K562 (cell line): ENCODE measurements around the gene KHNYN. TPM values are rescaled to one million over a fixed set of nuclear protein-coding genes. Genes with fewer than 3 reads are reported as not detected.

Source experiments
- ATAC-seq: fragments of 200-7000 bp; cut with Tn5 transposase; 3 replicates; pipeline ENCODE4 v1.9.1; 2020; ENCODE audit warnings: moderate library complexity
- Bru-seq: library from RNA; stranded (reverse); fragments of 400-500 nt; gene quantifications from one replicate; lab custom pipeline; 2021; lab: Mats Ljungman, UMichigan
- BruChase-seq, 2 experiments: library from RNA; stranded (reverse); fragments of 400-500 nt; gene quantifications; one replicate each; lab custom pipeline; 2021; lab: Mats Ljungman, UMichigan
- BruUV-seq: library from RNA; stranded (reverse); fragments of 400-500 nt; replicated peaks from 2 replicates; lab custom pipeline; 2021; lab: Mats Ljungman, UMichigan
- CTCF ChIA-PET: fragments of 300-600 bp; formaldehyde crosslinking; extraction: SDS; loops from one replicate; lab custom pipeline; 2021; ENCODE audit warnings: low intra/inter-chr PET ratio; lab: Yijun Ruan, JAX
- POLR2A ChIA-PET: fragments of 300-600, 350-650 bp; sonication (Branson Sonifier 250); formaldehyde crosslinking; extraction: SDS; loops from one replicate; lab custom pipeline; 2021; ENCODE audit warnings: antibody characterized with exemption, inconsistent platforms; lab: Yijun Ruan, JAX
- DNase-seq, 4 experiments: peaks; one replicate each; pipeline versions ENCODE4 v3.0.0 to v3.0.0-alpha.2; 2011 to 2018; ENCODE audit warnings: low spot score in 3 of 4, mixed read lengths in 3 of 4; ENCODE audit errors: extremely low read depth in 1 of 4
- FAIRE-seq: peaks from 2 replicates; lab custom pipeline; 2011; peaks lifted over from hg19 to GRCh38; lab: Jason Lieb, UNC
- H2AFZ ChIP-seq: 2 replicates; pipeline ENCODE4 v1.6.0; 2011; ENCODE audit warnings: low read depth, low read length, control low read depth, inconsistent platforms
- H3K27ac ChIP-seq: fragments of 200-600 bp; 3 replicates; pipeline ENCODE4 v1.8.0; 2011; ENCODE audit warnings: low read depth, mild to moderate bottlenecking, control low read depth, inconsistent platforms, low read length, moderate library complexity, mixed read lengths; ENCODE audit errors: extremely low read depth
- H3K27me3 ChIP-seq, 2 experiments: fragments of 300-600 bp in 1 of 2; 2 replicates in 1 of 2; 3 replicates in 1 of 2; pipeline versions ENCODE4 v1.6.0 to v1.8.0; 2011; ENCODE audit warnings: inconsistent platforms in 2 of 2, low read length in 2 of 2, mild to moderate bottlenecking in 1 of 2, mixed read lengths in 1 of 2, moderate library complexity in 1 of 2; ENCODE audit not compliant: control insufficient read depth in 2 of 2, insufficient read depth in 2 of 2
- H3K36me3 ChIP-seq: fragments of 300-600 bp; 3 replicates; pipeline ENCODE4 v1.8.0; 2011; ENCODE audit warnings: mild to moderate bottlenecking, low read length, inconsistent platforms; ENCODE audit not compliant: control insufficient read depth, insufficient read depth
- H3K4me1 ChIP-seq, 2 experiments: fragments of 200-600 bp in 1 of 2; replicated peaks in 1 of 2; 2 replicates in 1 of 2; 3 replicates in 1 of 2; pipeline versions ENCODE4 v1.5.1 to v1.8.0; 2011; ENCODE audit warnings: inconsistent platforms in 2 of 2, low read length in 2 of 2, mild to moderate bottlenecking in 1 of 2, mixed read lengths in 1 of 2, moderate library complexity in 1 of 2; ENCODE audit not compliant: control insufficient read depth in 2 of 2, insufficient read depth in 2 of 2
- H3K4me2 ChIP-seq: 2 replicates; pipeline ENCODE4 v1.6.1; 2011; ENCODE audit warnings: low read length, control low read depth, inconsistent platforms, mixed read lengths; ENCODE audit not compliant: insufficient read depth
- H3K4me3 ChIP-seq: fragments of 200-600 bp; sonication (generic), shearing (Covaris generic); 2 replicates; pipeline ENCODE4 v1.5.1; 2016; ENCODE audit warnings: control low read depth, inconsistent platforms
- H3K79me2 ChIP-seq: fragments of 200-600 bp; 3 replicates; pipeline ENCODE4 v1.8.0; 2011; ENCODE audit warnings: low read length, inconsistent platforms; ENCODE audit not compliant: control insufficient read depth, insufficient read depth
- H3K9ac ChIP-seq, 2 experiments: 2 replicates each; pipeline versions ENCODE4 v1.6.0 to v1.6.1; 2011; ENCODE audit warnings: low read depth in 2 of 2, low read length in 2 of 2, control low read depth in 1 of 2, inconsistent platforms in 1 of 2, mild to moderate bottlenecking in 1 of 2, mixed read lengths in 1 of 2; ENCODE audit not compliant: insufficient read depth in 1 of 2
- H3K9me1 ChIP-seq: one replicate; pipeline ENCODE4 v1.6.0; 2011; ENCODE audit warnings: inconsistent platforms, mild to moderate bottlenecking, low read length, moderate library complexity; ENCODE audit not compliant: control insufficient read depth, insufficient read depth
- H3K9me3 ChIP-seq: replicated peaks from 2 replicates; pipeline ENCODE4 v1.5.1; 2011; ENCODE audit warnings: low read depth, low read length, inconsistent platforms; ENCODE audit not compliant: control insufficient read depth, insufficient read depth
- H4K20me1 ChIP-seq: replicated peaks from 2 replicates; pipeline ENCODE4 v1.6.1; 2011; ENCODE audit warnings: low read length, inconsistent platforms, mixed read lengths; ENCODE audit not compliant: control insufficient read depth, insufficient read depth
- BCOR ChIP-seq: fragments of 450-650 bp; IDR thresholded peaks from 2 replicates; pipeline ENCODE4 v1.6.1; 2016
- COPS2 ChIP-seq: fragments of 450-650 bp; conservative IDR thresholded peaks from 2 replicates; pipeline ENCODE4 v1.6.1; 2016; ENCODE audit warnings: mild to moderate bottlenecking, moderate library complexity
- CREM ChIP-seq: IDR thresholded peaks from 2 replicates; pipeline ENCODE4 v1.6.1; 2014; ENCODE audit warnings: antibody characterized with exemption, low read depth
- HMG20A ChIP-seq: fragments of 450-650 bp; formaldehyde crosslinking; conservative IDR thresholded peaks from 2 replicates; pipeline ENCODE4 v1.4.0; 2020; ENCODE audit warnings: mild to moderate bottlenecking, mixed read lengths
- NONO ChIP-seq, 2 experiments: fragments of 200-400 bp in 1 of 2; fragments of 450-650 bp in 1 of 2; formaldehyde crosslinking in 1 of 2; IDR thresholded peaks; 2 replicates each; pipeline ENCODE4 v1.6.1; 2017; ENCODE audit warnings: low read depth in 2 of 2, mild to moderate bottlenecking in 2 of 2, moderate library complexity in 2 of 2, low read length in 1 of 2
- RERE ChIP-seq: sonication (generic); formaldehyde crosslinking; IDR thresholded peaks from 2 replicates; pipeline ENCODE4 v1.8.0; 2023; ENCODE audit warnings: missing genetic modification reagents, mild to moderate bottlenecking, borderline replicate concordance
- U2AF1 ChIP-seq: fragments of 200-400 bp; formaldehyde crosslinking; optimal IDR thresholded peaks from 2 replicates; pipeline ENCODE3; 2017; ENCODE audit warnings: mild to moderate bottlenecking, low read depth, low read length, moderate library complexity
- USF1 ChIP-seq: sonication (generic); formaldehyde crosslinking; IDR thresholded peaks from 2 replicates; pipeline ENCODE4 v1.9.0; 2022; ENCODE audit warnings: mild to moderate bottlenecking, missing genetic modification reagents
- ZC3H8 ChIP-seq: fragments of 450-650 bp; IDR thresholded peaks from 2 replicates; pipeline ENCODE4 v1.6.1; 2017
- WGBS: fragments of 100-300 bp; shearing (Covaris generic); methylation state at CpG from one replicate; pipeline ENCODE4 v1.1.6; 2016; ENCODE audit warnings: low coverage, mixed read lengths; ENCODE audit not compliant: insufficient coverage; ENCODE audit errors: missing lambda C conversion rate; 5-methylcytosine and 5-hydroxymethylcytosine counted together
- in situ Hi-C: fragments of 300-500 bp; cut with MboI; formaldehyde crosslinking; loops from 4 replicates; pipeline ENCODE4 v1.15.0; 2018; ENCODE audit warnings: inconsistent platforms, mixed read lengths
- intact Hi-C: fragments of 100-400 bp; cut with micrococcal nuclease; formaldehyde crosslinking; loops from 2 replicates; pipeline ENCODE4 v1.14.2; 2022
- long read RNA-seq, 3 experiments: library from polyadenylated mRNA in 2 of 3; library from RNA in 1 of 3; unstranded in 2 of 3; stranded (forward) in 1 of 3; transcript quantifications; one replicate each; pipeline ENCODE4 v2.0.0, GENCODE V29; 2019 to 2022
- polyA minus RNA-seq, 3 experiments: library from RNA; depleted of rRNA, polyadenylated mRNA; stranded (reverse); fragments of >200 nt; gene quantifications; 2 replicates each; pipeline ENCODE4 v1.2.3, GENCODE V29; 2011
- polyA plus RNA-seq, 8 experiments: library from polyadenylated mRNA; depleted of rRNA in 4 of 8; stranded (reverse) in 5 of 8; unstranded in 3 of 8; fragments of >200 nt; fragmentation: Nextera tagmentation in 2 of 8; fragmentation: Illumina TruSeq in 1 of 8; extraction: Ambion mirVana in 2 of 8; extraction: Trizol in 1 of 8; gene quantifications; 2 replicates each; pipeline versions ENCODE4 v1.2.1 to v1.2.3, GENCODE V29; 2011 to 2014; ENCODE audit warnings: inconsistent platforms in 1 of 8, missing spikeins in 1 of 8
- total RNA-seq, 7 experiments: library from RNA; depleted of rRNA in 6 of 7; stranded (reverse); fragments of >200 nt in 6 of 7; fragmentation: Illumina TruSeq in 2 of 7; extraction: Trizol in 2 of 7; gene quantifications; 2 replicates each; pipeline versions ENCODE4 v1.2.1 to v1.2.3, GENCODE V29; 2011 to 2021; ENCODE audit warnings: low replicate concordance in 1 of 7

Gene KHNYN
- 28.3 and 36.5 TPM in 2 replicates for total RNA-seq (2011; cell fraction: chromatin; rRNA removed; ENCODE audit: low replicate concordance)
- total RNA-seq (2011; cell fraction: nucleolus; rRNA removed) = 27.8 and 28.2 TPM in 2 replicates
- total RNA-seq (2011; cell fraction: nucleoplasm; rRNA removed) = 29.5 and 37.6 TPM in 2 replicates
- total RNA-seq (2014; rRNA removed) (18.6 and 26.9 TPM in 2 replicates), total RNA-seq (2014; rRNA removed; fragmentation: Illumina TruSeq; extraction: Trizol) (13.6 and 14.2 TPM in 2 replicates), total RNA-seq (2015; rRNA removed; fragmentation: Illumina TruSeq; extraction: Trizol) (14.5 and 14.6 TPM in 2 replicates), total RNA-seq (2021) (20.0 and 26.0 TPM in 2 replicates), polyA plus RNA-seq (2011; rRNA removed) (12.4 and 14.8 TPM in 2 replicates), polyA plus RNA-seq (2014; fragmentation: Illumina TruSeq; extraction: Trizol) (14.1 and 18.3 TPM in 2 replicates), polyA plus RNA-seq (2014; fragmentation: Nextera tagmentation; extraction: Ambion mirVana) (1 to 10 TPM in 1 of 2 experiments, under 1 TPM in 1; 0.76 to 1.8 TPM), polyA plus RNA-seq (2014; rRNA removed) (14.4 and 16.5 TPM in 2 replicates), polyA minus RNA-seq (2011; rRNA and poly(A)+ RNA removed) (16.5 and 17.2 TPM in 2 replicates), Bru-seq, nascent RNA (percentile 67 among the genes with signal in this experiment), BruChase-seq, experiment 1, labeled RNA remaining after a 2-hour chase (percentile 69 among the genes with signal in this experiment), BruChase-seq, experiment 2, labeled RNA remaining after a 6-hour chase (percentile 75 among the genes with signal in this experiment)
- polyA plus RNA-seq (2011; cell fraction: cytosol; rRNA removed) = 8.9 and 10.7 TPM in 2 replicates
- 35.7 and 38.4 TPM in 2 replicates for polyA plus RNA-seq (2011; cell fraction: nucleus; rRNA removed)
- polyA plus RNA-seq (2012) = 15.4 and 24.1 TPM in 2 replicates
- 8.8 and 9.6 TPM in 2 replicates for polyA minus RNA-seq (2011; cell fraction: cytosol; rRNA and poly(A)+ RNA removed)
- polyA minus RNA-seq (2011; cell fraction: nucleus; rRNA and poly(A)+ RNA removed) = 29.2 and 37.0 TPM in 2 replicates
- long read RNA-seq, experiment 1, transcript KHNYN-202 (8 exons, 3,359 nt) = major isoform, 6 of 59 reads
- long read RNA-seq, experiment 1, transcript KHNYN-206 (8 exons, 2,443 nt) = minor isoform, 5 of 59 reads
- long read RNA-seq, experiment 1, partial matches to known transcripts = 45 of 59 reads
- long read RNA-seq, experiment 1, other reads (novel, unspliced or antisense) = 3 of 59 reads
- long read RNA-seq, experiment 2, partial matches to known transcripts = 12 of 32 reads
- long read RNA-seq, experiment 2, other reads (novel, unspliced or antisense) = 14 of 32 reads
- long read RNA-seq, experiment 3, partial matches to known transcripts = 1 of 4 reads
- long read RNA-seq, experiment 3, other reads (novel, unspliced or antisense) = 1 of 4 reads

- Histone ChIP-seq H3K4me2 (peak within 1 kb of the TSS; percentile 92), H3K27ac (peak within 1 kb of the TSS; percentile 85), H3K36me3 (peaks cover 18% of the 10 kb centered on the region; the same call in 2 of the 3 replicates), H3K27me3 (no peaks in the 10 kb centered on the region), H3K4me1 (peaks cover 40 to 53% of the 10 kb centered on the region in 2 experiments), H3K9me3 (no peaks in the 10 kb centered on the region; the same call in 1 of the 2 replicates), H3K79me2 (peaks cover 12% of the 10 kb centered on the region), H3K4me3 (peak within 1 kb of the TSS; percentile 68), H4K20me1 (peaks cover 5% of the 10 kb centered on the region; the same call in 1 of the 2 replicates), H3K9me1 (peaks cover 3% of the 10 kb centered on the region), H2AFZ (peak within 1 kb of the TSS; percentile 79), H3K9ac (peak within 1 kb of the TSS; percentile 84 to 91)
- WGBS = 2% methylated on average over 29 of the region's 57 CpGs
- DNase-seq = peak; percentile 84 to 89 (median 88)
- intact Hi-C loops = loop anchor here (2.0 kb wide), 1 partner anchor 187 kb away; the partner anchor contains the start of gene TINF2
- CTCF ChIA-PET = interaction anchor here (0.7 to 1.0 kb wide), 2 partner anchors 18 to 96 kb away, joined by 3 read pairs; no protein-coding TSS in a partner anchor
- POLR2A ChIA-PET = interaction anchor here (0.6 to 3.9 kb wide), 11 partner anchors 9 to 943 kb away, joined by 3 to 43 read pairs (median 4); partner anchors contain the start of gene SDR39U1
- peak; percentile 87 for ATAC-seq
- BruUV-seq = no TSS peak
- in situ Hi-C loops = loop anchor here (5.0 to 10.0 kb wide), 3 partner anchors 97 to 375 kb away; partner anchors contain the start of genes CARMIL3 and TINF2
- FAIRE-seq = peak; percentile 86
- TF ChIP-seq CREM = peak; percentile 40; the same call in 1 of the 2 replicates
- no peak for TF ChIP-seq COPS2
- TF ChIP-seq RERE (CRISPR knock-in tag) = no peak
- TF ChIP-seq U2AF1 = no peak
- no peak for TF ChIP-seq USF1 (CRISPR knock-in tag)
- TF ChIP-seq ZC3H8 = no peak
- TF ChIP-seq NONO (IDR thresholded peaks at IDR 0.05; ENCODE audit: low read depth in 2 of 2, low read length in 1 of 2) = peak; percentile 49 to 63; a peak in 2 of 4 replicates
- TF ChIP-seq HMG20A (CRISPR knock-in tag) = no peak
- no peak for TF ChIP-seq BCOR
Observed at GRCh38 chr14:24429395-24430142, at the start of gene KHNYN, which contains the start of gene CBLN3. Gene KHNYN, plus strand, starts transcription at chr14:24429954. Its CDS starts 777 bp downstream, at chr14:24430731. Gene CBLN3, minus strand, starts transcription at chr14:24429668. Its CDS starts 614 bp downstream, at chr14:24429054.
